CD14-positive monocyte (primary cell): ENCODE measurements around the gene MORN5. TPM values are rescaled to one million over a fixed set of nuclear protein-coding genes. Genes with fewer than 3 reads are reported as not detected.

Source experiments
- DNase-seq, 3 donors: peaks; one replicate each; pipeline ENCODE4 v3.0.0-alpha.2; 2011 to 2022
- H2AFZ ChIP-seq: 2 replicates; pipeline ENCODE4 v1.6.0; 2012; ENCODE audit warnings: mild to moderate bottlenecking, low read depth, low read length, inconsistent platforms; ENCODE audit not compliant: insufficient read depth, poor library complexity, severe bottlenecking
- H3K27ac ChIP-seq, 2 donors: 1 replicate in 1 of 2; 2 replicates in 1 of 2; pipeline ENCODE4 v1.5.1; 2012 to 2013; ENCODE audit warnings: low read length in 2 of 2, control low read depth in 1 of 2, inconsistent platforms in 1 of 2, low read depth in 1 of 2, mild to moderate bottlenecking in 1 of 2
- H3K27me3 ChIP-seq, 2 donors: one replicate each; pipeline versions ENCODE4 v1.6.0 to v1.6.1; 2011 to 2013; ENCODE audit warnings: low read length in 2 of 2; ENCODE audit not compliant: control insufficient read depth in 2 of 2, insufficient read depth in 2 of 2
- H3K36me3 ChIP-seq, 2 donors: replicated peaks in 1 of 2; 1 replicate in 1 of 2; 2 replicates in 1 of 2; pipeline versions ENCODE4 v1.5.1 to v1.6.1; 2012 to 2013; ENCODE audit warnings: low read length in 2 of 2, control low read depth in 1 of 2, inconsistent platforms in 1 of 2, mild to moderate bottlenecking in 1 of 2; ENCODE audit not compliant: insufficient read depth in 2 of 2, control insufficient read depth in 1 of 2
- H3K4me1 ChIP-seq, 2 donors: 1 replicate in 1 of 2; 2 replicates in 1 of 2; pipeline versions ENCODE4 v1.5.1 to v1.6.1; 2012 to 2013; ENCODE audit warnings: low read length in 2 of 2, control low read depth in 1 of 2, inconsistent platforms in 1 of 2, mild to moderate bottlenecking in 1 of 2, moderate library complexity in 1 of 2; ENCODE audit not compliant: insufficient read depth in 2 of 2, control insufficient read depth in 1 of 2
- H3K4me2 ChIP-seq: replicated peaks from 2 replicates; pipeline ENCODE3; 2012; ENCODE audit warnings: low read length, moderate library complexity, mild to moderate bottlenecking; ENCODE audit not compliant: poor library complexity, severe bottlenecking; ENCODE audit errors: extremely low read depth
- H3K4me3 ChIP-seq, 3 experiments: fragments of 200-600 bp in 1 of 3; sonication (generic) in 1 of 3; replicated peaks in 1 of 3; 1 replicate in 2 of 3; 2 replicates in 1 of 3; pipeline ENCODE4 v1.5.1; 2011 to 2013; ENCODE audit warnings: low read length in 3 of 3, mild to moderate bottlenecking in 3 of 3, control low read depth in 2 of 3, low read depth in 2 of 3, inconsistent platforms in 1 of 3, moderate library complexity in 1 of 3
- H3K79me2 ChIP-seq: 2 replicates; pipeline ENCODE4 v1.6.0; 2012; ENCODE audit warnings: mild to moderate bottlenecking, control low read depth, inconsistent platforms, low read length, moderate library complexity; ENCODE audit not compliant: insufficient read depth
- H3K9ac ChIP-seq: 2 replicates; pipeline ENCODE4 v1.6.0; 2017; ENCODE audit warnings: low read length, mild to moderate bottlenecking; ENCODE audit not compliant: insufficient read depth, poor library complexity, severe bottlenecking
- H3K9me3 ChIP-seq, 2 donors: replicated peaks in 1 of 2; 1 replicate in 1 of 2; 2 replicates in 1 of 2; pipeline versions ENCODE4 v1.5.1 to v1.6.1; 2012 to 2013; ENCODE audit warnings: low read length in 2 of 2, control low read depth in 1 of 2; ENCODE audit not compliant: control insufficient read depth in 1 of 2, insufficient read depth in 1 of 2
- H4K20me1 ChIP-seq: 2 replicates; pipeline ENCODE4 v1.6.0; 2012; ENCODE audit warnings: mild to moderate bottlenecking, low read length, control low read depth, moderate library complexity; ENCODE audit not compliant: insufficient read depth
- H3K27ac Mint-ChIP-seq, 7 donors: one replicate each; pipeline ENCODE4 v1.8.0; 2020; ENCODE audit warnings: mild to moderate bottlenecking in 7 of 7, mixed read lengths in 7 of 7, moderate library complexity in 6 of 7, inconsistent platforms in 2 of 7
- H3K27me3 Mint-ChIP-seq, 3 donors: one replicate each; pipeline ENCODE4 v1.8.0; 2021 to 2022; ENCODE audit warnings: low read depth in 3 of 3, mild to moderate bottlenecking in 3 of 3, mixed read lengths in 3 of 3, moderate library complexity in 3 of 3, inconsistent platforms in 1 of 3
- H3K36me3 Mint-ChIP-seq, 2 donors: one replicate each; pipeline ENCODE4 v1.8.0; 2020; ENCODE audit warnings: mixed read lengths in 2 of 2, inconsistent platforms in 1 of 2, mild to moderate bottlenecking in 1 of 2
- H3K4me1 Mint-ChIP-seq: one replicate; pipeline ENCODE4 v1.8.0; 2020; ENCODE audit warnings: mild to moderate bottlenecking, mixed read lengths
- H3K4me3 Mint-ChIP-seq, 2 donors: one replicate each; pipeline ENCODE4 v1.8.0; 2020; ENCODE audit warnings: mild to moderate bottlenecking in 2 of 2, mixed read lengths in 2 of 2, moderate library complexity in 1 of 2
- H3K9me3 Mint-ChIP-seq, 7 donors: one replicate each; pipeline ENCODE4 v1.8.0; 2020 to 2022; ENCODE audit warnings: mixed read lengths in 7 of 7, mild to moderate bottlenecking in 6 of 7, moderate library complexity in 6 of 7, inconsistent platforms in 2 of 7
- WGBS: methylation state at CpG from one replicate; pipeline ENCODE4 v1.1.5; 2013; ENCODE audit warnings: missing lambda C conversion rate; ENCODE audit not compliant: insufficient coverage; 5-methylcytosine and 5-hydroxymethylcytosine counted together
- intact Hi-C, 2 donors: fragments of 100-400 bp; cut with micrococcal nuclease; formaldehyde crosslinking; loops; one replicate each; pipeline versions ENCODE4 v1.15.0 to v1.15.1; 2023
- polyA plus RNA-seq, 3 donors: library from polyadenylated mRNA; depleted of rRNA in 1 of 3; unstranded in 2 of 3; stranded (reverse) in 1 of 3; fragments of 300-500 nt in 2 of 3; fragments of >200 nt in 1 of 3; fragmentation: Illumina TruSeq in 2 of 3; gene quantifications; 1 replicate in 2 of 3; 2 replicates in 1 of 3; pipeline ENCODE4 v1.2.3, GENCODE V29; 2012 to 2021
- TF ChIP-seq, protein P1 (sequence below): fragments of 200-600 bp; IDR thresholded peaks from one replicate; pipeline ENCODE4 v1.8.0; 2022; ENCODE audit warnings: antibody characterized with exemption, mild to moderate bottlenecking

Gene MORN5
- polyA plus RNA-seq, 3 donors: not detected

DNA sequence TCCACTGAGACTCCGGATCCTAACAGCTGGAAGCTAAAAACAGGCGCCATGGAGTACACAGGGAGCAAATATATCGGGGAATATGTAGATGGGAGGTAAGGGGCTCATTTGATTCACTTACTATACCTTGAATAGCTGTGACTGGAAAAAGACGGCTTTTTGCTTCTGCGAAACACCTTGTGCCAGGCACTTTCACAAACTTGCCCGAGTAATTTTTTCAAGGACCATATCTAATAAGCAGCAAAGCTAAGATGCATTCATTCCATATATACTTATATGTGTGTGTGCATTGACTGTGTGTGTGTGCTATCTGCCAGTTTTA, 178 bp downstream of the MORN5 start:
- H3K9me3 Mint-ChIP-seq: peaks cover 3 to 7% (median 4%) of the 10 kb centered on the region in 7 donors
- peak overlapping the region in 1 of 2 donors; percentile 89 for H3K27ac ChIP-seq
- peaks cover 26% of the 10 kb centered on the region for H4K20me1 ChIP-seq
- peaks cover 0 to 2% of the 10 kb centered on the region in 2 donors for H3K27me3 ChIP-seq
- peak overlapping the region; percentile 100 for H2AFZ ChIP-seq
- H3K4me3 ChIP-seq: peak overlapping the region in 2 of 3 experiments; percentile 67 to 94
- H3K79me2 ChIP-seq: peaks cover 34% of the 10 kb centered on the region
- no peaks in the 10 kb centered on the region for H3K36me3 ChIP-seq
- H3K4me2 ChIP-seq: peak overlapping the region; percentile 89
- H3K4me1 ChIP-seq: peaks cover 7 to 10% of the 10 kb centered on the region in 2 donors
- WGBS: 0% methylated on average over 2 of the region's 6 CpGs
- TF ChIP-seq, protein P1, sequence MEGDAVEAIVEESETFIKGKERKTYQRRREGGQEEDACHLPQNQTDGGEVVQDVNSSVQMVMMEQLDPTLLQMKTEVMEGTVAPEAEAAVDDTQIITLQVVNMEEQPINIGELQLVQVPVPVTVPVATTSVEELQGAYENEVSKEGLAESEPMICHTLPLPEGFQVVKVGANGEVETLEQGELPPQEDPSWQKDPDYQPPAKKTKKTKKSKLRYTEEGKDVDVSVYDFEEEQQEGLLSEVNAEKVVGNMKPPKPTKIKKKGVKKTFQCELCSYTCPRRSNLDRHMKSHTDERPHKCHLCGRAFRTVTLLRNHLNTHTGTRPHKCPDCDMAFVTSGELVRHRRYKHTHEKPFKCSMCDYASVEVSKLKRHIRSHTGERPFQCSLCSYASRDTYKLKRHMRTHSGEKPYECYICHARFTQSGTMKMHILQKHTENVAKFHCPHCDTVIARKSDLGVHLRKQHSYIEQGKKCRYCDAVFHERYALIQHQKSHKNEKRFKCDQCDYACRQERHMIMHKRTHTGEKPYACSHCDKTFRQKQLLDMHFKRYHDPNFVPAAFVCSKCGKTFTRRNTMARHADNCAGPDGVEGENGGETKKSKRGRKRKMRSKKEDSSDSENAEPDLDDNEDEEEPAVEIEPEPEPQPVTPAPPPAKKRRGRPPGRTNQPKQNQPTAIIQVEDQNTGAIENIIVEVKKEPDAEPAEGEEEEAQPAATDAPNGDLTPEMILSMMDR: no peak
- H3K9ac ChIP-seq: peak overlapping the region; percentile 89
- intact Hi-C loops: loop anchor here (5.0 kb wide), 3 partner anchors 63 to 102 kb away; partner anchors contain the start of genes MRRF (in 1 of the 2), RBM18 (in 1 of the 2) and TTLL11 (in 1 of the 2)
- no peaks in the 10 kb centered on the region for H3K36me3 Mint-ChIP-seq
- peaks cover 29% of the 10 kb centered on the region for H3K4me1 Mint-ChIP-seq
- peak overlapping the region; percentile 98 to 99 for H3K4me3 Mint-ChIP-seq
- H3K27ac Mint-ChIP-seq: peak overlapping the region in 6 of 7 donors; percentile 90 to 95 (median 94)
- H3K27me3 Mint-ChIP-seq: peaks cover 11 to 14% (median 13%) of the 10 kb centered on the region in 3 donors
- no peaks in the 10 kb centered on the region for H3K9me3 ChIP-seq
- DNase-seq: no peak

DNA sequence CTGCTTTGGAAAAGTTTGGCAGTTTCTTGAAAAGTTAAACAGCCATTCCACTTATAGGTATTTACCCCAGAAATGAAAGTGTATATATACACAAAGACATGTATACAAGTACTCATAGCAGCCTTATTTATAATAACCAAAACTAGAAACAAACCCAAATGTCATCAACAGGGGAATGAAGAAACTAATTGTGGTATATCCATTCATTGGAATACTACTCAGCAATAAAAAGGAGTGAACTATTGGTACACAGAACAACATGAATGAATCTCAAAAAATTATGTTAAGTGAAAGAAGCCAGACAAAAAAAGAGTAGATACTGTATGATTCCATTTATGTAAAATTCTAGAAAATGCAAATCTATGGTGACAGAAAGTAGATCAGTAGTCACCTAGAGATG, 2.7 kb downstream of the MORN5 start:
- intact Hi-C loops: loop anchor here in 1 of 2 donors (5.0 kb wide), 1 partner anchor 100 kb away; the partner anchor contains the start of genes MRRF and RBM18

More for the DNA sequence above, 2.7 kb downstream of the MORN5 start:
- no peaks in the 10 kb centered on the region for H3K9me3 ChIP-seq
- Mint-ChIP-seq H3K4me1 (peaks cover 18% of the 10 kb centered on the region), H3K27ac (no peak overlapping the region), H3K27me3 (peaks cover 11 to 16% (median 13%) of the 10 kb centered on the region in 3 donors), H3K9me3 (peaks cover 3 to 7% (median 4%) of the 10 kb centered on the region in 7 donors), H3K4me3 (no peak overlapping the region), H3K36me3 (no peaks in the 10 kb centered on the region)
- H3K9ac ChIP-seq: no peak overlapping the region
- H3K36me3 ChIP-seq: no peaks in the 10 kb centered on the region
- no peak for DNase-seq
- peaks cover 18% of the 10 kb centered on the region for H3K79me2 ChIP-seq
- no peak overlapping the region for H2AFZ ChIP-seq
- H3K27me3 ChIP-seq: peaks cover 0 to 2% of the 10 kb centered on the region in 2 donors
- TF ChIP-seq, protein P1: no peak
- H3K4me2 ChIP-seq: no peak overlapping the region
- H3K4me1 ChIP-seq: peaks cover 7 to 10% of the 10 kb centered on the region in 2 donors
- no peak overlapping the region for H3K27ac ChIP-seq
- H3K4me3 ChIP-seq: no peak overlapping the region
- peaks cover 9% of the 10 kb centered on the region for H4K20me1 ChIP-seq
